K562 (cell line): Measurements from ENCODE around the gene TSR3. TPM values are rescaled to one million over a fixed set of nuclear protein-coding genes. Genes with fewer than 3 reads are reported as not detected.

ENCODE experiments used
- BCOR ChIP-seq: fragments of 450-650 bp; IDR thresholded peaks from 2 replicates; pipeline ENCODE4 v1.6.1; 2016
- CBX3 ChIP-seq, 2 experiments: IDR thresholded peaks; 1 replicate in 1 of 2; 2 replicates in 1 of 2; pipeline ENCODE4 v1.6.1; 2012; ENCODE audit warnings: inconsistent platforms in 2 of 2, low read length in 2 of 2, borderline replicate concordance in 1 of 2, control low read depth in 1 of 2
- CCNT2 ChIP-seq: IDR thresholded peaks from 2 replicates; pipeline ENCODE4 v1.6.1; 2011; ENCODE audit warnings: borderline replicate concordance, low read depth, mild to moderate bottlenecking, moderate library complexity, mixed read lengths, low read length; ENCODE audit not compliant: insufficient read length; ENCODE audit errors: extremely low read depth
- ELF1 ChIP-seq: fragments of 200-800 bp; sonication (Bioruptor generic); IDR thresholded peaks from 2 replicates; pipeline ENCODE4 v1.6.1; 2016; ENCODE audit warnings: missing genetic modification characterization, missing compliant biosample characterization
- ETV1 ChIP-seq: fragments of 450-650 bp; conservative IDR thresholded peaks from 2 replicates; pipeline ENCODE4 v1.6.1; 2016; ENCODE audit warnings: missing genetic modification characterization, control low read depth, low read depth, missing compliant biosample characterization
- GATAD2A ChIP-seq: fragments of 450-650 bp; IDR thresholded peaks from 2 replicates; pipeline ENCODE4 v1.6.1; 2017
- HDAC1 ChIP-seq, 2 experiments: fragments of 450-650 bp; IDR thresholded peaks; 2 replicates each; pipeline ENCODE4 v1.6.1; 2016 to 2017; ENCODE audit warnings: inconsistent platforms in 1 of 2, mild to moderate bottlenecking in 1 of 2, moderate library complexity in 1 of 2
- HDGF ChIP-seq: fragments of 450-650 bp; IDR thresholded peaks from 2 replicates; pipeline ENCODE4 v1.6.1; 2016
- HLTF ChIP-seq: fragments of 450-650 bp; IDR thresholded peaks from 2 replicates; pipeline ENCODE4 v1.6.1; 2016
- HNRNPLL ChIP-seq: fragments of 200-400 bp; formaldehyde crosslinking; IDR thresholded peaks from 2 replicates; pipeline ENCODE4 v1.6.1; 2017; ENCODE audit warnings: low read length, low read depth, mild to moderate bottlenecking; ENCODE audit not compliant: poor library complexity, severe bottlenecking
- ILK ChIP-seq: fragments of 450-650 bp; IDR thresholded peaks from 2 replicates; pipeline ENCODE4 v1.6.1; 2016; ENCODE audit warnings: missing genetic modification characterization, low read depth, mild to moderate bottlenecking, missing compliant biosample characterization, moderate library complexity, borderline replicate concordance
- NCOR1 ChIP-seq: fragments of 450-650 bp; IDR thresholded peaks from 2 replicates; pipeline ENCODE4 v1.6.1; 2016; ENCODE audit warnings: mild to moderate bottlenecking, moderate library complexity
- RCOR1 ChIP-seq, 2 experiments: IDR thresholded peaks; 2 replicates each; pipeline ENCODE4 v1.6.1; 2012; ENCODE audit warnings: low read depth in 2 of 2, low read length in 2 of 2, borderline replicate concordance in 1 of 2, improper control_type of control experiment in 1 of 2
- RNF2 ChIP-seq: sonication (generic); IDR thresholded peaks from 2 replicates; pipeline ENCODE4 v1.6.1; 2016
- SAFB ChIP-seq: fragments of 200-400 bp; formaldehyde crosslinking; IDR thresholded peaks from 2 replicates; pipeline ENCODE4 v1.6.1; 2017; ENCODE audit warnings: low read depth, low read length, borderline replicate concordance
- ZC3H8 ChIP-seq: fragments of 450-650 bp; IDR thresholded peaks from 2 replicates; pipeline ENCODE4 v1.6.1; 2017
- ZKSCAN1 ChIP-seq: fragments of 150-350 bp; IDR thresholded peaks from 2 replicates; pipeline ENCODE4 v1.6.1; 2016; ENCODE audit warnings: low read depth, low read length
- ZNF217 ChIP-seq: sonication (generic); formaldehyde crosslinking; IDR thresholded peaks from 2 replicates; pipeline ENCODE4 v1.8.0; 2022; ENCODE audit warnings: mild to moderate bottlenecking, missing genetic modification reagents
- ZNF707 ChIP-seq: fragments of 250-450 bp; sonication (Bioruptor Pico); conservative IDR thresholded peaks from 2 replicates; pipeline ENCODE4 v1.8.0; 2022; ENCODE audit warnings: inconsistent platforms, mild to moderate bottlenecking, moderate library complexity
- polyA plus RNA-seq, 8 experiments: library from polyadenylated mRNA; depleted of rRNA in 4 of 8; stranded (reverse) in 5 of 8; unstranded in 3 of 8; fragments of >200 nt; fragmentation: Nextera tagmentation in 2 of 8; fragmentation: Illumina TruSeq in 1 of 8; extraction: Ambion mirVana in 2 of 8; extraction: Trizol in 1 of 8; gene quantifications; 2 replicates each; pipeline versions ENCODE4 v1.2.1 to v1.2.3, GENCODE V29; 2011 to 2014; ENCODE audit warnings: inconsistent platforms in 1 of 8, missing spikeins in 1 of 8
- total RNA-seq, 7 experiments: library from RNA; depleted of rRNA in 6 of 7; stranded (reverse); fragments of >200 nt in 6 of 7; fragmentation: Illumina TruSeq in 2 of 7; extraction: Trizol in 2 of 7; gene quantifications; 2 replicates each; pipeline versions ENCODE4 v1.2.1 to v1.2.3, GENCODE V29; 2011 to 2021; ENCODE audit warnings: low replicate concordance in 1 of 7
- TF ChIP-seq, protein P1 (sequence below): fragments of 450-650 bp; IDR thresholded peaks from 2 replicates; pipeline ENCODE4 v1.6.1; 2018; ENCODE audit not compliant: partially characterized antibody
- TF ChIP-seq, protein P2 (sequence below): conservative IDR thresholded peaks from 2 replicates; pipeline ENCODE4 v1.6.1; 2011; ENCODE audit warnings: low read depth, mild to moderate bottlenecking, low read length; ENCODE audit not compliant: control insufficient read depth
- TF ChIP-seq, protein P3 (sequence below): fragments of 200-800 bp; sonication (Bioruptor generic); IDR thresholded peaks from 2 replicates; pipeline ENCODE4 v1.6.1; 2017; ENCODE audit warnings: missing genetic modification characterization, missing compliant biosample characterization

The TSR3 gene
- total and polyA plus RNA-seq, 9 of the 15 experiments (the other 6 are each of a cell fraction or from before 2014, with no cell fraction given), result 1.5 to 74.8 (median 16.5) TPM

DNA sequence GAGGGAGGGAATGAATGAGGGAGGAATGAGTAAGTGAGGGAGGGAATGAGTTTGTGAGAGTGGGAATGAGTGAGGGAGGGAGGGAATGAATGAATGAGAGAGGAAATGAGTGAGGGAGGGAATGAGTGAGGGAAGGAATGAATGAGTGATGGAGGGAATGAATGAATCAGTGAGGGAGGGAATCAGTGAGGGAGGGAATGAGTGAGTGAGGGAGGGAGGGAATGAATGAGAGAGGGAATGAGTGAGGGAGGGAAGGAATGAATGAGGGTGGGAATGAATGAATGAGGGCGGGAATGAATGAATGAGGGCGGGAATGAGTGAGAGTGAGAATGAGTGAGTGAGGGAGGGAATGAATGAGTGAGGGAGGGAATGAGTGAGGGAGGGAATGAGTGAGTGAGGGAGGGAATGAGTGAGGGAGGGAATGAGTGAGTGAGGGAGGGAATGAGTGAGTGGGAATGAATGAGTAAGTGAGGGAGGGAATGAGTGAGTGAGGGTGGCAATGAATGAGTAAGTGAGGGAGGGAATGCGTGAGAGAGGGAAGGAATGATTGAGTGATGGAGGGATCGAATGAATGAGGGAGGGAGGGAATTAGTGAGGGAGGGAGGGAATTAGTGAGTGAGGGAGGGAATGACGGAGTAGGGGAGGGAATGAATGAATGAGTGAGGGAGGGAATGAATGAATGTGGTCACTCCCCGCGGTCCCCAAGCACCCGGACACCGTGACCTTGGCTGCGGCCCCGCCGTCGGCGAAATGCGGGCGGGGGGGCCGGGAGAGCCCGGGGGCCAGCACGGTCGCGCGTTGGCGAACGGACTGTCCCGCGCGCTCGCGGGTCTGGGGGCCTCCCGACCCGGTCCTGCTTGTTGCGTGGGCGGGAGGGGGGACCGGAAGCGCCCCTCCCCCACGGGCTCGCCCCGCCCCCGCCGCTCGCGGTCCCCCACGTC, 43.4 kb downstream of the TSR3 start (continued):
- TF ChIP-seq, protein P1, sequence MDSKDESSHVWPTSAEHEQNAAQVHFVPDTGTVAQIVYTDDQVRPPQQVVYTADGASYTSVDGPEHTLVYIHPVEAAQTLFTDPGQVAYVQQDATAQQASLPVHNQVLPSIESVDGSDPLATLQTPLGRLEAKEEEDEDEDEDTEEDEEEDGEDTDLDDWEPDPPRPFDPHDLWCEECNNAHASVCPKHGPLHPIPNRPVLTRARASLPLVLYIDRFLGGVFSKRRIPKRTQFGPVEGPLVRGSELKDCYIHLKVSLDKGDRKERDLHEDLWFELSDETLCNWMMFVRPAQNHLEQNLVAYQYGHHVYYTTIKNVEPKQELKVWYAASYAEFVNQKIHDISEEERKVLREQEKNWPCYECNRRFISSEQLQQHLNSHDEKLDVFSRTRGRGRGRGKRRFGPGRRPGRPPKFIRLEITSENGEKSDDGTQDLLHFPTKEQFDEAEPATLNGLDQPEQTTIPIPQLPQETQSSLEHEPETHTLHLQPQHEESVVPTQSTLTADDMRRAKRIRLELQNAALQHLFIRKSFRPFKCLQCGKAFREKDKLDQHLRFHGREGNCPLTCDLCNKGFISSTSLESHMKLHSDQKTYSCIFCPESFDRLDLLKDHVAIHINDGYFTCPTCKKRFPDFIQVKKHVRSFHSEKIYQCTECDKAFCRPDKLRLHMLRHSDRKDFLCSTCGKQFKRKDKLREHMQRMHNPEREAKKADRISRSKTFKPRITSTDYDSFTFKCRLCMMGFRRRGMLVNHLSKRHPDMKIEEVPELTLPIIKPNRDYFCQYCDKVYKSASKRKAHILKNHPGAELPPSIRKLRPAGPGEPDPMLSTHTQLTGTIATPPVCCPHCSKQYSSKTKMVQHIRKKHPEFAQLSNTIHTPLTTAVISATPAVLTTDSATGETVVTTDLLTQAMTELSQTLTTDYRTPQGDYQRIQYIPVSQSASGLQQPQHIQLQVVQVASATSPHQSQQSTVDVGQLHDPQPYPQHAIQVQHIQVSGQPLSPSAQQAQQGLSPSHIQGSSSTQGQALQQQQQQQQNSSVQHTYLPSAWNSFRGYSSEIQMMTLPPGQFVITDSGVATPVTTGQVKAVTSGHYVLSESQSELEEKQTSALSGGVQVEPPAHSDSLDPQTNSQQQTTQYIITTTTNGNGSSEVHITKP, result no peak
- 0 out of 2 replicates have a peak, but pooled peaks have one; percentile 40 for TF ChIP-seq ZKSCAN1
- TF ChIP-seq BCOR, result peak; percentile 81; the same call in 1 of the 2 replicates
- TF ChIP-seq CCNT2, result peak; percentile 82
- peak in 1 of 2 experiments; percentile 44; a peak in 2 of 4 replicates for TF ChIP-seq HDAC1 (IDR thresholded peaks at IDR 0.05)
- 0 out of 2 replicates have a peak, but pooled peaks have one; percentile 10 for TF ChIP-seq RNF2
- no peak for TF ChIP-seq ZC3H8
- TF ChIP-seq ZNF707 (CRISPR knock-in tag), result no peak
- peak; percentile 42; the same call in 1 of the 2 replicates for TF ChIP-seq GATAD2A
- TF ChIP-seq HNRNPLL, result no peak
- peak in 1 of 2 experiments; percentile 68; a peak in 1 of 3 replicates for TF ChIP-seq CBX3 (IDR thresholded peaks at IDR 0.05; ENCODE audit: borderline replicate concordance in 1 of 2, low read length in 2 of 2)
- peak; percentile 66 for TF ChIP-seq ELF1 (tag)
- TF ChIP-seq, protein P2, sequence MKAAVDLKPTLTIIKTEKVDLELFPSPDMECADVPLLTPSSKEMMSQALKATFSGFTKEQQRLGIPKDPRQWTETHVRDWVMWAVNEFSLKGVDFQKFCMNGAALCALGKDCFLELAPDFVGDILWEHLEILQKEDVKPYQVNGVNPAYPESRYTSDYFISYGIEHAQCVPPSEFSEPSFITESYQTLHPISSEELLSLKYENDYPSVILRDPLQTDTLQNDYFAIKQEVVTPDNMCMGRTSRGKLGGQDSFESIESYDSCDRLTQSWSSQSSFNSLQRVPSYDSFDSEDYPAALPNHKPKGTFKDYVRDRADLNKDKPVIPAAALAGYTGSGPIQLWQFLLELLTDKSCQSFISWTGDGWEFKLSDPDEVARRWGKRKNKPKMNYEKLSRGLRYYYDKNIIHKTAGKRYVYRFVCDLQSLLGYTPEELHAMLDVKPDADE, result peak; percentile 62; the same call in 1 of the 2 replicates
- no peak for TF ChIP-seq ILK (tag)
- TF ChIP-seq ZNF217, result no peak
- peak in 1 of 2 experiments; percentile 59; a peak in 2 of 4 replicates for TF ChIP-seq RCOR1 (IDR thresholded peaks at IDR 0.05; ENCODE audit: borderline replicate concordance in 1 of 2, low read depth in 2 of 2, low read length in 2 of 2)
- 0 out of 2 replicates have a peak, but pooled peaks have one; percentile 30 for TF ChIP-seq NCOR1
- 0 out of 2 replicates have a peak, but pooled peaks have one; percentile 31 for TF ChIP-seq HLTF
- peak; percentile 99 for TF ChIP-seq SAFB
- TF ChIP-seq, protein P3, sequence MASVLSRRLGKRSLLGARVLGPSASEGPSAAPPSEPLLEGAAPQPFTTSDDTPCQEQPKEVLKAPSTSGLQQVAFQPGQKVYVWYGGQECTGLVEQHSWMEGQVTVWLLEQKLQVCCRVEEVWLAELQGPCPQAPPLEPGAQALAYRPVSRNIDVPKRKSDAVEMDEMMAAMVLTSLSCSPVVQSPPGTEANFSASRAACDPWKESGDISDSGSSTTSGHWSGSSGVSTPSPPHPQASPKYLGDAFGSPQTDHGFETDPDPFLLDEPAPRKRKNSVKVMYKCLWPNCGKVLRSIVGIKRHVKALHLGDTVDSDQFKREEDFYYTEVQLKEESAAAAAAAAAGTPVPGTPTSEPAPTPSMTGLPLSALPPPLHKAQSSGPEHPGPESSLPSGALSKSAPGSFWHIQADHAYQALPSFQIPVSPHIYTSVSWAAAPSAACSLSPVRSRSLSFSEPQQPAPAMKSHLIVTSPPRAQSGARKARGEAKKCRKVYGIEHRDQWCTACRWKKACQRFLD (CRISPR knock-in tag), result no peak
- 0 out of 2 replicates have a peak, but pooled peaks have one; percentile 78 for TF ChIP-seq HDGF
- 0 out of 2 replicates have a peak, but pooled peaks have one; percentile 21 for TF ChIP-seq ETV1 (tag)
